WERI-Rb-1 (cell line): Measurements from ENCODE around the gene TNFRSF21.
A peak's percentile ranks its signal among the peaks of the same experiment; 100 is the strongest.
"Not testable (repeated sequence)": the region's sequence is repeated elsewhere in the genome, so short reads cannot be mapped to it uniquely, and the experiment has no call there.

Experiments used
- DNase-seq: peaks from one replicate; pipeline ENCODE4 v3.0.0-alpha.2; 2020
- H3K27ac ChIP-seq: fragments of 250-450 bp; sonication (Bioruptor Pico); 2 replicates; pipeline ENCODE4 v1.5.1; 2020; ENCODE audit warnings: mild to moderate bottlenecking, moderate library complexity
- H3K27me3 ChIP-seq: fragments of 250-450 bp; sonication (Bioruptor Pico); 2 replicates; pipeline ENCODE4 v1.5.1; 2021; ENCODE audit warnings: mild to moderate bottlenecking, low read depth, moderate library complexity; ENCODE audit not compliant: insufficient read depth, severe bottlenecking
- H3K36me3 ChIP-seq: fragments of 250-450 bp; sonication (Bioruptor Pico); 2 replicates; pipeline ENCODE4 v1.5.1; 2020; ENCODE audit warnings: mild to moderate bottlenecking, moderate library complexity
- H3K4me3 ChIP-seq: 2 replicates; pipeline ENCODE4 v1.5.1; 2011; ENCODE audit warnings: low read depth, mild to moderate bottlenecking, control low read depth, low read length
- H3K9me3 ChIP-seq: fragments of 250-450 bp; sonication (Bioruptor Pico); 2 replicates; pipeline ENCODE4 v1.5.1; 2021; ENCODE audit warnings: mild to moderate bottlenecking, moderate library complexity; ENCODE audit not compliant: severe bottlenecking
- CTCF ChIP-seq: IDR thresholded peaks from 2 replicates; pipeline ENCODE4 v1.5.1; 2011; ENCODE audit warnings: low read depth, mild to moderate bottlenecking, control low read depth, inconsistent platforms, low read length

TNFRSF21 gene

GRCh38 chr6:47278545-47278944 is 31.2 kb downstream of the TNFRSF21 start:
- no peak overlapping the region for H3K4me3 ChIP-seq
- peak; percentile 37 for DNase-seq
- no peaks in the 10 kb centered on the region for H3K9me3 ChIP-seq
- H3K27ac ChIP-seq: peak overlapping the region; percentile 17; the same call in 1 of the 2 replicates
- TF ChIP-seq CTCF: no peak
- H3K36me3 ChIP-seq: peaks cover 8% of the 10 kb centered on the region
- H3K27me3 ChIP-seq: no peaks in the 10 kb centered on the region

- H3K36me3 ChIP-seq: peaks cover 8% of the 10 kb centered on the region
These were observed 32.0 kb downstream of the TNFRSF21 start for GRCh38 chr6:47277702-47278101.

DNA sequence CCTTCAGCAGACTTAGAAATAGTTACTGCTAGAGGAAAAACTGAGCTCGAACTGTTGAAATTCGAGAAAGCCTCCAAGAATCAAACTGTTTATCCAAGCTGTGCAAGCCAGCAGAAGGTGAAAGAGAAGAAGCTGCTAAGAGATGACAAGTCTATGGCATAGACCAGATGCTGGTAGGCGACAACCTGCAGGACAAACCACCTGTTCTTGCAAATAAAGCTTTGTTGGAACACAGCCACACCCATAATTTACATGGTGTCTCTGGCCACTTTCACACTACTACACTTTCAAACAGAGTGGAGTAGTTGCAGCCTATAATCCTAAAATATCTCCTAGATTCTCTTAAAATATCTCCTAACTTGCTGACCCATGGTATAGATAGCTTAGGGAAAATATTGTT is 33.3 kb downstream of the TNFRSF21 start:
- DNase-seq: no peak
- no peaks in the 10 kb centered on the region for H3K9me3 ChIP-seq
- no peak for TF ChIP-seq CTCF
- peaks cover 8% of the 10 kb centered on the region; the same call in 1 of the 2 replicates for H3K36me3 ChIP-seq
- no peak overlapping the region for H3K4me3 ChIP-seq
- H3K27me3 ChIP-seq: no peaks in the 10 kb centered on the region
- no peak overlapping the region for H3K27ac ChIP-seq

More at GRCh38 chr6:47277702-47278101, 32.0 kb downstream of the TNFRSF21 start:
- H3K27ac ChIP-seq: no peak overlapping the region
- H3K9me3 ChIP-seq: no peaks in the 10 kb centered on the region
- no peak for DNase-seq
- H3K4me3 ChIP-seq: no peak overlapping the region
- TF ChIP-seq CTCF: no peak
- H3K27me3 ChIP-seq: no peaks in the 10 kb centered on the region

- TF ChIP-seq CTCF: no peak
- Histone ChIP-seq H3K4me3 (no peak overlapping the region), H3K36me3 (peaks cover 8% of the 10 kb centered on the region; the same call in 1 of the 2 replicates), H3K9me3 (no peaks in the 10 kb centered on the region), H3K27ac (no peak overlapping the region), H3K27me3 (no peaks in the 10 kb centered on the region)
- no peak for DNase-seq
These were observed 34.1 kb downstream of the TNFRSF21 start for GRCh38 chr6:47275640-47276039.

DNA sequence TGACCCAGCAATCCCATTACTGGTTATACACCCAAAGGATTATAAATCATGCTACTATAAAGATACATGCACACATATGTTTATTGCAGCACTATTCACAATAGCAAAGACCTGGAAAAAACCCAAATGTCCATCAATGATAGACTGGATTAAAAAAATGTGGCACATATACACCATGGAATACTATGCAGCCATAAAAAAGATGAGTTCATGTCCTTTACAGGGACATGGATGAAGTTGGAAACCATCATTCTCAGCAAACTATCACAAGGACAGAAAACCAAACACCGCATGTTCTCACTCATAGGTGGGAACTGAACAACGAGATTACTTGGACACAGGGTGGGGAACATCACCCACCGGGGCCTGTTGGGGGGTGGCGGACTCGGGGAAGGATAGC is 34.6 kb downstream of the TNFRSF21 start:
- not testable (repeated sequence) for H3K36me3 ChIP-seq, H3K27ac ChIP-seq, DNase-seq

DNA sequence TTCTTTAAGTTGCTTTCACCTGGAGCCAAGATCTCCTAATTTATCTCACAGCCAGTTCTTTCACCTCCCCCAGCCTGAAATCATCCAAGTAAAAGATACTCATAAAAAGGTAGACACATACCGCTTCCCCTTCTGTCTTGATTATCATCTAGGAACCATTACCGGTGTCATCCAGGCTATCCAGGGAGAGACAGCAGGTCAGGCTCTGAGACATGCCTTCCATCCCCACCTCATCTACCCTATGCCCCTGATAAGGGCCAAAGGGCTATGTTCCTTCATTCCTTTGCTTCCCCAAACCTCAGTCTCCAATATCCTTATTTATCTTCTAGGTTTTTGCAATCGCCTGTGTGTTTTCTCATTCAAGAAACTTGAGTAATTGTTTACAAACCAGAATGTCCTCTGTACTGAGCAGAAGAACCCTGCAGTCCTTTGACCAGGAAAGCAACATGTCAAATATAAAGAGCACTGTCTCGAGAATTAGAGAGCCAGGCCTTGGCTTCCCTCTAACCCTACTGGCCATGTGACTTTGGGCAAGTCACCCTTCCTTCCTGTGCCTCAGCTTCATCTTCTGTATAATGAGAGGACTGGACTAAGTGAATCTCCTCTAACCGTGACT is 41.0 kb downstream of the TNFRSF21 start:
- TF ChIP-seq CTCF: no peak
- no peak for DNase-seq

More for the DNA sequence above, 34.6 kb downstream of the TNFRSF21 start:
- not testable (repeated sequence) for H3K4me3 ChIP-seq, H3K27me3 ChIP-seq, H3K9me3 ChIP-seq

More for the DNA sequence above, 41.0 kb downstream of the TNFRSF21 start:
- Histone ChIP-seq H3K27me3 (no peaks in the 10 kb centered on the region), H3K27ac (no peak overlapping the region), H3K36me3 (peaks cover 5% of the 10 kb centered on the region), H3K9me3 (no peaks in the 10 kb centered on the region), H3K4me3 (no peak overlapping the region)
